WTC11 (cell line): ENCODE results near the gene KIF21B. TPM values are rescaled to one million over a fixed set of nuclear protein-coding genes. Genes with fewer than 3 reads are reported as not detected.

Experiments used
- ATAC-seq: fragments of 200-7000 bp; cut with Tn5 transposase; 2 replicates; pipeline ENCODE4 v1.10.0; 2021; ENCODE audit warnings: mild to moderate bottlenecking, moderate library complexity
- CTCF ChIA-PET: fragments of 300-600 bp; sonication (Branson Sonifier 250); formaldehyde crosslinking; loops from one replicate; lab custom pipeline; 2021; ENCODE audit warnings: antibody characterized with exemption; lab: Charles Lee
- POLR2A ChIA-PET: fragments of 350-600 bp; sonication (Branson Sonifier 250); formaldehyde crosslinking; loops from one replicate; lab custom pipeline; 2021; ENCODE audit warnings: antibody characterized with exemption; lab: Charles Lee
- DNase-seq: peaks from one replicate; pipeline ENCODE4 v3.0.0; 2021; ENCODE audit warnings: low spot score
- H3K27ac Mint-ChIP-seq: 2 replicates; pipeline ENCODE4 v1.8.0; 2021; ENCODE audit warnings: mixed read lengths
- H3K27me3 Mint-ChIP-seq: 2 replicates; pipeline ENCODE4 v1.8.0; 2021; ENCODE audit warnings: low read depth, mild to moderate bottlenecking, moderate library complexity, mixed read lengths
- H3K36me3 Mint-ChIP-seq: 2 replicates; pipeline ENCODE4 v1.8.0; 2021; ENCODE audit warnings: mixed read lengths
- H3K4me1 Mint-ChIP-seq: 2 replicates; pipeline ENCODE4 v1.8.0; 2022; ENCODE audit warnings: mixed read lengths
- H3K4me3 Mint-ChIP-seq: 2 replicates; pipeline ENCODE4 v1.8.0; 2021; ENCODE audit warnings: mild to moderate bottlenecking, moderate library complexity, mixed read lengths
- H3K9me3 Mint-ChIP-seq: 2 replicates; pipeline ENCODE4 v1.8.0; 2021; ENCODE audit warnings: mixed read lengths
- CREM ChIP-seq: sonication (generic); formaldehyde crosslinking; IDR thresholded peaks from 2 replicates; pipeline ENCODE4 v1.8.1; 2022; ENCODE audit warnings: mild to moderate bottlenecking, missing genetic modification reagents, moderate library complexity
- FOXK1 ChIP-seq: sonication (generic); formaldehyde crosslinking; IDR thresholded peaks from 2 replicates; pipeline ENCODE4 v1.8.0; 2022; ENCODE audit warnings: mild to moderate bottlenecking, moderate library complexity, missing genetic modification reagents
- FOXP1 ChIP-seq: sonication (generic); formaldehyde crosslinking; IDR thresholded peaks from 2 replicates; pipeline ENCODE4 v1.8.0; 2022; ENCODE audit warnings: missing genetic modification reagents, mild to moderate bottlenecking, moderate library complexity, borderline replicate concordance
- FOXP4 ChIP-seq: sonication (generic); formaldehyde crosslinking; IDR thresholded peaks from 2 replicates; pipeline ENCODE4 v1.8.0; 2022; ENCODE audit warnings: mild to moderate bottlenecking, missing genetic modification reagents
- JAZF1 ChIP-seq: fragments of 250-450 bp; sonication (Bioruptor Pico); IDR thresholded peaks from 2 replicates; pipeline ENCODE4 v1.9.0; 2021; ENCODE audit warnings: moderate library complexity, mild to moderate bottlenecking, inconsistent platforms
- KAT7 ChIP-seq: sonication (generic); formaldehyde crosslinking; IDR thresholded peaks from 2 replicates; pipeline ENCODE4 v1.8.1; 2023; ENCODE audit warnings: missing genetic modification reagents, mild to moderate bottlenecking, borderline replicate concordance
- MXD4 ChIP-seq: fragments of 250-450 bp; sonication (Bioruptor Pico); IDR thresholded peaks from 2 replicates; pipeline ENCODE4 v1.8.0; 2021; ENCODE audit warnings: mild to moderate bottlenecking, moderate library complexity, borderline replicate concordance
- MYBL2 ChIP-seq: sonication (generic); formaldehyde crosslinking; IDR thresholded peaks from 2 replicates; pipeline ENCODE4 v1.8.1; 2023; ENCODE audit warnings: mild to moderate bottlenecking, moderate library complexity, missing genetic modification reagents
- NFYB ChIP-seq: sonication (generic); formaldehyde crosslinking; conservative IDR thresholded peaks from 2 replicates; pipeline ENCODE4 v1.8.0; 2022; ENCODE audit warnings: low read depth, missing genetic modification reagents
- NR2C2 ChIP-seq: sonication (generic); formaldehyde crosslinking; IDR thresholded peaks from 2 replicates; pipeline ENCODE4 v1.8.0; 2022; ENCODE audit warnings: mild to moderate bottlenecking, missing genetic modification reagents
- OVOL2 ChIP-seq: fragments of 250-450 bp; sonication (Bioruptor Pico); IDR thresholded peaks from 2 replicates; pipeline ENCODE4 v1.9.0; 2021; ENCODE audit warnings: mild to moderate bottlenecking, borderline replicate concordance
- PRRX2 ChIP-seq: fragments of 250-450 bp; sonication (Bioruptor Pico); IDR thresholded peaks from 2 replicates; pipeline ENCODE4 v1.8.0; 2021; ENCODE audit warnings: mild to moderate bottlenecking
- RELA ChIP-seq: sonication (generic); formaldehyde crosslinking; IDR thresholded peaks from 2 replicates; pipeline ENCODE4 v1.8.1; 2022; ENCODE audit warnings: missing genetic modification reagents, mild to moderate bottlenecking, borderline replicate concordance
- RORB ChIP-seq: fragments of 250-450 bp; sonication (Bioruptor Pico); IDR thresholded peaks from 2 replicates; pipeline ENCODE4 v1.9.0; 2021; ENCODE audit warnings: mild to moderate bottlenecking
- SMAD4 ChIP-seq: sonication (generic); formaldehyde crosslinking; IDR thresholded peaks from 2 replicates; pipeline ENCODE4 v1.8.0; 2022; ENCODE audit warnings: mild to moderate bottlenecking, missing genetic modification reagents
- TEAD1 ChIP-seq: sonication (generic); formaldehyde crosslinking; IDR thresholded peaks from 2 replicates; pipeline ENCODE4 v1.8.0; 2022; ENCODE audit warnings: mild to moderate bottlenecking, missing genetic modification reagents
- TP53 ChIP-seq: sonication (generic); formaldehyde crosslinking; IDR thresholded peaks from 2 replicates; pipeline ENCODE4 v1.8.1; 2023; ENCODE audit warnings: mild to moderate bottlenecking, missing genetic modification reagents
- USF1 ChIP-seq: sonication (generic); formaldehyde crosslinking; IDR thresholded peaks from 2 replicates; pipeline ENCODE4 v1.8.0; 2022; ENCODE audit warnings: mild to moderate bottlenecking, missing genetic modification reagents
- USF2 ChIP-seq: sonication (generic); formaldehyde crosslinking; IDR thresholded peaks from 2 replicates; pipeline ENCODE4 v1.8.1; 2023; ENCODE audit warnings: mild to moderate bottlenecking, missing genetic modification reagents, moderate library complexity
- ZNF416 ChIP-seq: fragments of 250-450 bp; sonication (Bioruptor Pico); IDR thresholded peaks from 2 replicates; pipeline ENCODE4 v1.9.0; 2021; ENCODE audit warnings: mild to moderate bottlenecking, inconsistent platforms
- total RNA-seq: library from RNA; stranded (reverse); gene quantifications from 3 replicates; pipeline ENCODE4 v1.2.3, GENCODE V29; 2021
- TF ChIP-seq, protein P1 (sequence below): sonication (generic); formaldehyde crosslinking; IDR thresholded peaks from 2 replicates; pipeline ENCODE4 v1.8.0; 2023; ENCODE audit warnings: mild to moderate bottlenecking, missing genetic modification reagents
- TF ChIP-seq, protein P2 (sequence below): sonication (generic); formaldehyde crosslinking; IDR thresholded peaks from 2 replicates; pipeline ENCODE4 v1.8.0; 2023; ENCODE audit warnings: missing genetic modification reagents

KIF21B gene
- total RNA-seq, 1 experiment from 2014 or later, result 19.4 TPM

DNA sequence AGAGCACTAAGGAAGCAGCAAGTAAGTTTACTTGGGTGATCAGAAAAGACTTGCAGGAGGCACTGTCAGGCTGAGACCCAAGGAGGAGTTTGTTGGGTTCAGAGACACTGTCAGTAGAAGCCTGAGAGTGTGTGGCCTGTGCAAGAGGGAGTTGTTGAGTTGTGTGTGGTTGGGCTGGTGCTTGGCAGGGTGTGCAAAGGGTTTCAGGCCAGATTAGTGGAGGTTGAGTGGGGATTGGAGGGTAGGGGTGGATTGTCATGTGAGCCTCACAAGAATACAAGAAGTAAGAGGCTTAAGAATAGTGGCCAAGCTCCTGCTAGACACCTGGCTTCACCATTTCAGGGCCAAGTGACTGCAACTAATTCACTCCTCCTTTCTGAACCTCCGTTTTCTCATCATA is 8.9 kb upstream of the KIF21B start (continued):
- TF ChIP-seq, protein P1, sequence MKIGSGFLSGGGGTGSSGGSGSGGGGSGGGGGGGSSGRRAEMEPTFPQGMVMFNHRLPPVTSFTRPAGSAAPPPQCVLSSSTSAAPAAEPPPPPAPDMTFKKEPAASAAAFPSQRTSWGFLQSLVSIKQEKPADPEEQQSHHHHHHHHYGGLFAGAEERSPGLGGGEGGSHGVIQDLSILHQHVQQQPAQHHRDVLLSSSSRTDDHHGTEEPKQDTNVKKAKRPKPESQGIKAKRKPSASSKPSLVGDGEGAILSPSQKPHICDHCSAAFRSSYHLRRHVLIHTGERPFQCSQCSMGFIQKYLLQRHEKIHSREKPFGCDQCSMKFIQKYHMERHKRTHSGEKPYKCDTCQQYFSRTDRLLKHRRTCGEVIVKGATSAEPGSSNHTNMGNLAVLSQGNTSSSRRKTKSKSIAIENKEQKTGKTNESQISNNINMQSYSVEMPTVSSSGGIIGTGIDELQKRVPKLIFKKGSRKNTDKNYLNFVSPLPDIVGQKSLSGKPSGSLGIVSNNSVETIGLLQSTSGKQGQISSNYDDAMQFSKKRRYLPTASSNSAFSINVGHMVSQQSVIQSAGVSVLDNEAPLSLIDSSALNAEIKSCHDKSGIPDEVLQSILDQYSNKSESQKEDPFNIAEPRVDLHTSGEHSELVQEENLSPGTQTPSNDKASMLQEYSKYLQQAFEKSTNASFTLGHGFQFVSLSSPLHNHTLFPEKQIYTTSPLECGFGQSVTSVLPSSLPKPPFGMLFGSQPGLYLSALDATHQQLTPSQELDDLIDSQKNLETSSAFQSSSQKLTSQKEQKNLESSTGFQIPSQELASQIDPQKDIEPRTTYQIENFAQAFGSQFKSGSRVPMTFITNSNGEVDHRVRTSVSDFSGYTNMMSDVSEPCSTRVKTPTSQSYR (CRISPR knock-in tag), result no peak
- TF ChIP-seq NFYB (CRISPR knock-in tag) (no peak), ZNF416 (CRISPR knock-in tag) (no peak), TEAD1 (CRISPR knock-in tag) (no peak), FOXK1 (CRISPR knock-in tag) (no peak), NR2C2 (CRISPR knock-in tag) (no peak), OVOL2 (CRISPR knock-in tag) (no peak), SMAD4 (CRISPR knock-in tag) (no peak), PRRX2 (CRISPR knock-in tag) (no peak), FOXP1 (CRISPR knock-in tag) (no peak), RELA (no peak), TP53 (no peak), MXD4 (no peak)
- TF ChIP-seq, protein P2, sequence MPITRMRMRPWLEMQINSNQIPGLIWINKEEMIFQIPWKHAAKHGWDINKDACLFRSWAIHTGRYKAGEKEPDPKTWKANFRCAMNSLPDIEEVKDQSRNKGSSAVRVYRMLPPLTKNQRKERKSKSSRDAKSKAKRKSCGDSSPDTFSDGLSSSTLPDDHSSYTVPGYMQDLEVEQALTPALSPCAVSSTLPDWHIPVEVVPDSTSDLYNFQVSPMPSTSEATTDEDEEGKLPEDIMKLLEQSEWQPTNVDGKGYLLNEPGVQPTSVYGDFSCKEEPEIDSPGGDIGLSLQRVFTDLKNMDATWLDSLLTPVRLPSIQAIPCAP, result no peak

DNA sequence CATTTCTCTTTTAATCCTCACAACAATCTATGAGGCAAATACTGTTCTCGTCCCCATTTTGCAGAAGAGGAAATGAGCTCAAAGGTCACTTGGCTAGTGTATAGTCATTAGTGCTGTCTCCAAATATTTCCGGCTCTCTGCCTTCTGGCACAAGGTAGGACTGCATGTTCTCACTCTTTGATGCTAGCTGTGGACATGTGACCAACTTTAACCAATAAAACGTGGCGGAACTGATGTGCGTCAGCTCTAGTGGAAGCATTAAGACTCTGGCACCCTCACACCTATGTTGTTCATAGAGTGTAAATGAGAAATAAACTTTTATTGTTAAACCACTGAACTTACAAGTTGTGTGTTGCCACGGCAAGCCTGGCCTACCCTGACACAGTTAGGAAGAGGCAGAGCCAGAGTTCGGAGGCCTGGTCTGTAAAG is 5.0 kb upstream of the KIF21B start:
- no peak for TF ChIP-seq MYBL2 (CRISPR knock-in tag)
- TF ChIP-seq CREM, result no peak
- TF ChIP-seq USF1 (CRISPR knock-in tag), result peak; percentile 48; the same call in 1 of the 2 replicates
- TF ChIP-seq RORB (CRISPR knock-in tag), result no peak
- peak; percentile 75 for TF ChIP-seq USF2 (CRISPR knock-in tag)
- no peak for TF ChIP-seq KAT7 (CRISPR knock-in tag)
- TF ChIP-seq JAZF1, result no peak
- TF ChIP-seq OVOL2 (CRISPR knock-in tag), result no peak
- 0 out of 2 replicates have a peak, but pooled peaks have one; percentile 17 for TF ChIP-seq NFYB (CRISPR knock-in tag)
- TF ChIP-seq FOXP4 (CRISPR knock-in tag), result no peak
- no peaks in the 10 kb centered on the region for H3K9me3 Mint-ChIP-seq
- no peak overlapping the region for H3K27ac Mint-ChIP-seq
- POLR2A ChIA-PET, result no interaction called here
- ATAC-seq, result no peak
- H3K4me1 Mint-ChIP-seq, result peaks cover 29% of the 10 kb centered on the region
- H3K4me3 Mint-ChIP-seq, result no peak overlapping the region
- CTCF ChIA-PET, result interaction anchor here (0.9 to 9.3 kb wide), 4 partner anchors 10 to 57 kb away, joined by 3 to 143 read pairs (median 30); no protein-coding TSS in a partner anchor
- H3K36me3 Mint-ChIP-seq, result no peaks in the 10 kb centered on the region
- no peaks in the 10 kb centered on the region for H3K27me3 Mint-ChIP-seq
- no peak for DNase-seq
